ENCODE measurements around the gene LUC7L.
"Not testable (repeated sequence)": the region's sequence is repeated elsewhere in the genome, so short reads cannot be mapped to it uniquely, and the experiment has no call there.

LUC7L gene

DNA sequence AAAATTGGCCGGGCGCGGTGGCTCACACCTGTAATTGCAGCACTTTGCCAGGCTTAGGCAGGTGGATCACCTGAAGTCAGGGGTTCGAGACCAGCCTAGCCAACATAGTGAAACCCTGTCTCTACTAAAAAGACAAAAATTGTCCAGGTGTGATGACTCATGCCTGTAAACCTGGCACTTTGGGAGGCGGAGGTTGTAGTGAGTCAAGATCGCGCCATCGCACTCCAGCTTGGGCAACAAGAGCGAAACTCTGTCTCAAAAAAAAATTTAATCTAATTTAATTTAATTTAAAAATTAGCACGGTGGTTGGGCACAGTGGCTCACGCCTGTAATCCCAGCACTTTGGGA lies 50.6 kb downstream of the LUC7L start:
- no peak for DNase-seq

GRCh38 chr16:177981-178667 lies 51.1 kb downstream of the LUC7L start:
- no peak for DNase-seq

GRCh38 chr16:177394-177822 lies 51.8 kb downstream of the LUC7L start:
- no peak for DNase-seq

DNA sequence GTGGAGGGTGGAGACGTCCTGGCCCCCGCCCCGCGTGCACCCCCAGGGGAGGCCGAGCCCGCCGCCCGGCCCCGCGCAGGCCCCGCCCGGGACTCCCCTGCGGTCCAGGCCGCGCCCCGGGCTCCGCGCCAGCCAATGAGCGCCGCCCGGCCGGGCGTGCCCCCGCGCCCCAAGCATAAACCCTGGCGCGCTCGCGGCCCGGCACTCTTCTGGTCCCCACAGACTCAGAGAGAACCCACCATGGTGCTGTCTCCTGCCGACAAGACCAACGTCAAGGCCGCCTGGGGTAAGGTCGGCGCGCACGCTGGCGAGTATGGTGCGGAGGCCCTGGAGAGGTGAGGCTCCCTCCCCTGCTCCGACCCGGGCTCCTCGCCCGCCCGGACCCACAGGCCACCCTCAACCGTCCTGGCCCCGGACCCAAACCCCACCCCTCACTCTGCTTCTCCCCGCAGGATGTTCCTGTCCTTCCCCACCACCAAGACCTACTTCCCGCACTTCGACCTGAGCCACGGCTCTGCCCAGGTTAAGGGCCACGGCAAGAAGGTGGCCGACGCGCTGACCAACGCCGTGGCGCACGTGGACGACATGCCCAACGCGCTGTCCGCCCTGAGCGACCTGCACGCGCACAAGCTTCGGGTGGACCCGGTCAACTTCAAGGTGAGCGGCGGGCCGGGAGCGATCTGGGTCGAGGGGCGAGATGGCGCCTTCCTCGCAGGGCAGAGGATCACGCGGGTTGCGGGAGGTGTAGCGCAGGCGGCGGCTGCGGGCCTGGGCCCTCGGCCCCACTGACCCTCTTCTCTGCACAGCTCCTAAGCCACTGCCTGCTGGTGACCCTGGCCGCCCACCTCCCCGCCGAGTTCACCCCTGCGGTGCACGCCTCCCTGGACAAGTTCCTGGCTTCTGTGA lies 52.5 kb downstream of the LUC7L start, which contains the start of gene HBA1:
Gene HBA1, plus strand, starts transcription at position 204 of the 906 bp plus-strand sequence. Its CDS starts 37 bp downstream, at position 241.
- not testable (repeated sequence) for DNase-seq

GRCh38 chr16:176006-176405 lies 53.2 kb downstream of the LUC7L start:
- not testable (repeated sequence) for DNase-seq

DNA sequence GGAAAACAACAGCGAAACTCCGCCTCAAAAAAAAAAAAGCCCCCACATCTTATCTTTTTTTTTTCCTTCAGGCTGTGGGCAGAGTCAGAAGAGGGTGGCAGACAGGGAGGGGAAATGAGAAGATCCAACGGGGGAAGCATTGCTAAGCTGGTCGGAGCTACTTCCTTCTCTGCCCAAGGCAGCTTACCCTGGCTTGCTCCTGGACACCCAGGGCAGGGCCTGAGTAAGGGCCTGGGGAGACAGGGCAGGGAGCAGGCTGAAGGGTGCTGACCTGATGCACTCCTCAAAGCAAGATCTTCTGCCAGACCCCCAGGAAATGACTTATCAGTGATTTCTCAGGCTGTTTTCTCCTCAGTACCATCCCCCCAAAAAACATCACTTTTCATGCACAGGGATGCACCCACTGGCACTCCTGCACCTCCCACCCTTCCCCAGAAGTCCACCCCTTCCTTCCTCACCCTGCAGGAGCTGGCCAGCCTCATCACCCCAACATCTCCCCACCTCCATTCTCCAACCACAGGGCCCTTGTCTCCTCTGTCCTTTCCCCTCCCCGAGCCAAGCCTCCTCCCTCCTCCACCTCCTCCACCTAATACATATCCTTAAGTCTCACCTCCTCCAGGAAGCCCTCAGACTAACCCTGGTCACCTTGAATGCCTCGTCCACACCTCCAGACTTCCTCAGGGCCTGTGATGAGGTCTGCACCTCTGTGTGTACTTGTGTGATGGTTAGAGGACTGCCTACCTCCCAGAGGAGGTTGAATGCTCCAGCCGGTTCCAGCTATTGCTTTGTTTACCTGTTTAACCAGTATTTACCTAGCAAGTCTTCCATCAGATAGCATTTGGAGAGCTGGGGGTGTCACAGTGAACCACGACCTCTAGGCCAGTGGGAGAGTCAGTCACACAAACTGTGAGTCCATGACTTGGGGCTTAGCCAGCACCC lies 54.0 kb downstream of the LUC7L start:
- no peak for DNase-seq

GRCh38 chr16:173928-174769 lies 55.1 kb downstream of the LUC7L start:
- not testable (repeated sequence) for DNase-seq

DNA sequence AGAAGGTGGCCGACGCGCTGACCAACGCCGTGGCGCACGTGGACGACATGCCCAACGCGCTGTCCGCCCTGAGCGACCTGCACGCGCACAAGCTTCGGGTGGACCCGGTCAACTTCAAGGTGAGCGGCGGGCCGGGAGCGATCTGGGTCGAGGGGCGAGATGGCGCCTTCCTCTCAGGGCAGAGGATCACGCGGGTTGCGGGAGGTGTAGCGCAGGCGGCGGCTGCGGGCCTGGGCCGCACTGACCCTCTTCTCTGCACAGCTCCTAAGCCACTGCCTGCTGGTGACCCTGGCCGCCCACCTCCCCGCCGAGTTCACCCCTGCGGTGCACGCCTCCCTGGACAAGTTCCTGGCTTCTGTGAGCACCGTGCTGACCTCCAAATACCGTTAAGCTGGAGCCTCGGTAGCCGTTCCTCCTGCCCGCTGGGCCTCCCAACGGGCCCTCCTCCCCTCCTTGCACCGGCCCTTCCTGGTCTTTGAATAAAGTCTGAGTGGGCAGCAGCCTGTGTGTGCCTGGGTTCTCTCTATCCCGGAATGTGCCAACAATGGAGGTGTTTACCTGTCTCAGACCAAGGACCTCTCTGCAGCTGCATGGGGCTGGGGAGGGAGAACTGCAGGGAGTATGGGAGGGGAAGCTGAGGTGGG lies 55.9 kb downstream of the LUC7L start:
- not testable (repeated sequence) for DNase-seq

GRCh38 chr16:172374-172941 lies 56.8 kb downstream of the LUC7L start, which contains the start of gene HBA2:
Gene HBA2 (plus strand): TSS chr16:172876. CDS start chr16:172913, 37 bp downstream.
- DNase-seq = not testable (repeated sequence)

DNA sequence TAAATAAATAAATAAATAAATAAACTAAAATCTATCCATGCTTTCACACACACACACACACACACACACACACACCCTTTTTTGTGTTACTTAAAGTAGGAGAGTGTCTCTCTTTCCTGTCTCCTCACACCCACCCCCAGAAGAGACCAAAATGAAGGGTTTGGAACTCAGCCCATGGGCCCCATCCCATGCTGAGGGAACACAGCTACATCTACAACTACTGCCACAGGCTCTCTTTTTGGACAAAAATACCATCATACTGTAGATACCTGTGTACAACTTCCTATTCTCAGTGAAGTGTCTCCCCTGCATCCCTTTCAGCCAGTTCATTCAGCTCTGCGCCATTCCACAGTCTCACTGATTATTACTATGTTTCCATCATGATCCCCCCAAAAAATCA lies 58.5 kb downstream of the LUC7L start:
- DNase-seq = no peak

- not testable (repeated sequence) for DNase-seq
These were observed 59.2 kb downstream of the LUC7L start for GRCh38 chr16:170088-170507.

DNA sequence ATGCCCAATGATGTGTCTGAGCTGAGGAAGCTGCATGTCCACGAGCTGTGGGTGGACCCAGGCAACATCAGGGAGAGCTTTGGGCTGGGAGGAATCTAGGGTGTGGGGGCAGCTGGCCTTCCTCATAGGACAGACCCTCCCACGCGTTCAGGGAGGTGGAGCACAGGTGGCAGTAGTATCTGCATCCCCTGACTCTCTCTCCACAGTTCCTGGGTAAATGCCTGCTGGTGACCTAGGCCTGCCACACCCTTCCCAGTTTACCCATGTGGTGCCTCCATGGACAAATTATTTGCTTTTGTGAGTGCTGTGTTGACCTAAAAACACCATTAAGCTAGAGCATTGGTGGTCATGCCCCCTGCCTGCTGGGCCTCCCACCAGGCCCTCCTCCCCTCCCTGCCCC lies 60.2 kb downstream of the LUC7L start:
- DNase-seq = no peak

GRCh38 chr16:168424-168823 lies 60.8 kb downstream of the LUC7L start:
- DNase-seq = no peak

DNA sequence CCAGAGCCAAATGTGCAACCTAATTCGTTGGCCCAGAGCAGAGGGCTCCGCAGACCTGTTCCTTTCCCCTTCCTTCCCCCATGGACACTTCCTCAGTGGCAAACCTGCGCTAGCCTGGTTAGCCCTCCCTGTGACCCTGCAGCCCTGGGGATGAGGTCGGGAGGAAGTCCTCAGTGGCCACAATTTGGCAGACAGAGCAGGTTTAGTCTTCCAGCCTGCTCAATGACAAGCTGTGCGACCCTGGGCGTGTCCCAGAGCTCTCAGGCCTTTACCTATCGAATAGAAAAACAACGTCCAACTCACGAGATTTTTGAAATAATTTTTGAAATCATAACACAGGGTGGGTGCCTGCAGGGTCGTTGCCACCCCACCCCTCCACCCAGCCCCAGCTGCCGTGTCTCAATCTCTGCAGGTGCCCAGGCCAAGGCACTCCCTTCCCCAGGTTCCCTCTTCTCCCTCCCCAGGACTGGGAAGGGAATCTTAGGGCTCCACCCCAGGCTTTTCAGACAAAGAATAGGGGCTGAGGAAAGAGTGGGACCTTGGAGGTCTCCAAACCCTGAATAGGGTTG lies 62.0 kb downstream of the LUC7L start:
- DNase-seq = no peak

DNA sequence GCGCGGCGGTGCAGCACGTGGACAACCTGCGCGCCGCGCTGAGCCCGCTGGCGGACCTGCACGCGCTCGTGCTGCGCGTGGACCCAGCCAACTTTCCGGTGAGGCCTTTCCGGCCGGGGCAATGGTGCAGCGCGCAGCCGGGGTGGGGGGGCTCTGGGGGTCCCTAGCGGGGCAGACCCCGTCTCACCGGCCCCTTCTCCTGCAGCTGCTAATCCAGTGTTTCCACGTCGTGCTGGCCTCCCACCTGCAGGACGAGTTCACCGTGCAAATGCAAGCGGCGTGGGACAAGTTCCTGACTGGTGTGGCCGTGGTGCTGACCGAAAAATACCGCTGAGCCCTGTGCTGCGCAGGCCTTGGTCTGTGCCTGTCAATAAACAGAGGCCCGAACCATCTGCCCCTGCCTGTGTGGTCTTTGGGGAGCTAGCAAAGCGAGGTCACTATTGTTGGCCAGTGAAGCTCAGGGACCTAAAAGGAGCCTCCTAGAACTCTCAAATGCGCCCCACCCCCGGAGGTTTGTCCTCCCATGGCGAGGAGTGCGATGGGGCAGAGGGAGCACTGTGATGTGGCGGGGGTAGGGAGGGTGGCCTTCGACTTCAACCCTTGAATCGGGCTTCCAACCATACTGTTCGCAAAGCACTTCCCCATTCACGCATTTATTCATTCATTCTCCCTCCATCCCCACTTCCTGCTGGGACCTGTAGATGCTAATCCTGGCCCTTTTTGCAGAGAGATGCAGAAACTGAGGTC lies 62.7 kb downstream of the LUC7L start:
- DNase-seq = no peak

GRCh38 chr16:165539-166374 lies 63.5 kb downstream of the LUC7L start, which contains the start of gene HBM:
Gene HBM (plus strand): TSS chr16:165978. CDS start chr16:165998, 20 bp downstream.
- DNase-seq = no peak

DNA sequence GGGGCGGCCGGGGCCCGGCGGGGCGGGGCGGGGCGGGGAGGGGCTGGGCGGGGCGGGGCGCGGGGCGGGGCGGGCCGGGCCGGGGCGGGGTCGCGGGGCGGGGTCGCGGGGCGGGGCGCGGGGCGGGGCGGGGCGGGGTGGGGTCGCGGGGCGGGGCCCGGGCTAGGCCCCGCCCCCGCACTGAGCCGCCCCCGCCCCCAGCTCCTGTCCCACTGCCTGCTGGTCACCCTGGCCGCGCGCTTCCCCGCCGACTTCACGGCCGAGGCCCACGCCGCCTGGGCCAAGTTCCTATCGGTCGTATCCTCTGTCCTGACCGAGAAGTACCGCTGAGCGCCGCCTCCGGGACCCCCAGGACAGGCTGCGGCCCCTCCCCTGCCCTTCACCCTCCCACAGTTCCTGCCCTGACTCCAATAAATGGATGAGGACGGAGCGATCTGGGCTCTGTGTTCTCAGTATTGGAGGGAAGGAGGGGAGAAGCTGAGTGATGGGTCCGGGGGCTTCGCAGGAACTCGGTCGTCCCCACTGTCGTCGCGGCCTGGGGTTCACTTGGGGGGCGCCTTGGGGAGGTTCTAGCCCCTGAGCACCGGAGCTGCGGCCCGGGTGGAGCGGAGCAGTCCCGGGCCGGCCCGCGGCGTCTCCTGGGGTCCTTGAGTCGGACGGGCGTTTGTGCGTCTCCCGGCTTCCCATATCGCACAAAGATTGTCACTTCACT lies 64.3 kb downstream of the LUC7L start:
- DNase-seq = no peak
